Left ventricle myocardium inferior (tissue), 1 donor: ENCODE data around the gene LRRN2. TPM values are rescaled to one million over a fixed set of nuclear protein-coding genes. Genes with fewer than 3 reads are reported as not detected.

ENCODE experiments used
- DNase-seq: peaks from one replicate; pipeline ENCODE4 v3.0.0-alpha.2; 2020
- H3K27ac ChIP-seq: fragments of 200-600 bp; replicated peaks from 2 replicates; pipeline ENCODE4 v1.8.0; 2021
- H3K27me3 ChIP-seq: fragments of 200-600 bp; 2 replicates; pipeline ENCODE4 v1.8.0; 2021; ENCODE audit warnings: low read depth
- H3K36me3 ChIP-seq: fragments of 200-600 bp; 2 replicates; pipeline ENCODE4 v1.8.0; 2021
- H3K4me1 ChIP-seq: fragments of 200-600 bp; 2 replicates; pipeline ENCODE4 v1.8.0; 2021
- H3K4me3 ChIP-seq: fragments of 200-600 bp; 2 replicates; pipeline ENCODE4 v1.8.0; 2021; ENCODE audit warnings: mild to moderate bottlenecking, moderate library complexity
- H3K9me3 ChIP-seq: fragments of 200-600 bp; replicated peaks from 2 replicates; pipeline ENCODE4 v1.8.0; 2021
- intact Hi-C: fragments of 100-400 bp; cut with micrococcal nuclease; formaldehyde crosslinking; loops from one replicate; pipeline ENCODE4 v1.11.0; 2022
- total RNA-seq: library from RNA; stranded (reverse); fragmentation: NEBNext Ultra II Directional; extraction: Animal tissue kit (Norgen Biotek cat#: 25700); gene quantifications from one replicate; pipeline ENCODE4 v1.2.1, GENCODE V29; 2021
- TF ChIP-seq, protein P1 (sequence below): fragments of 200-600 bp; IDR thresholded peaks from 2 replicates; pipeline ENCODE4 v1.8.0; 2021; ENCODE audit warnings: antibody characterized with exemption, mild to moderate bottlenecking, borderline replicate concordance
- donor health status: DM: no; HTN: yes; CAD: no; lungs with severe emphysema.

LRRN2 gene
- total RNA-seq, 1 donor from 2014 or later, result 1.4 TPM

DNA sequence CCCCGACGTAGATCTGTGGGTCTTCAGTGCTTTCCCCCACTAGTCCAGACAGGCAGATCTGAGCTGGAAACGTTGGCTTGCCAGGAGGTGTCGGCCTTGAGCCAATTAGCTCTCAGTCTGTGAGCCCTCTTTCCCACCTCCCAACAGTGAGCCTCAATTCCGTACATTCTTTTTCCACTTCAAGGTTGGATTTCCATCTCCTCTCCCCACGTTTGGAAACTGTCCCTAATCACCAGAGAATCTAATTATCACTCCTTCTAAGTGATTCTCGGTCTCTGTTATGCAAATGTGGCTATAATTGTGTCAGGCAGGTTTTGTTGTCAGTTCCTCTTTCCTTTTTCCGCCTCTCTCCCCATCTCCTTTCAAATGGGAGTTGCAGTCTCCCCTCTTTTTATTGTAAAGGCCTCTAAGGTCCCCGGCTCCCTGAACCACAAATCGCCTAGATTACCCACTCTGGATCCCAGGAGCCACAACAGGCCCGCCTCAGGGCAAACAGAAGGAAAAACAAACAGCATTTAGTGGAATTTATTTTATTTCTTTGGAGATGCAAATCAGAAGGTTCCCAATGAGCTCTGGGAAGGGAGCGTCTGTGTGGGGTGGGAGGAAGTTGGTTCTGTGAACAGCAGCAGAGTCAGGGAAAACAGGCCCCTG is 29.4 kb upstream of the LRRN2 start:
- H3K27me3 ChIP-seq, result peaks cover 95% of the 10 kb centered on the region

GRCh38 chr1:204714194-204714860 is 28.8 kb upstream of the LRRN2 start:
- peaks cover 96% of the 10 kb centered on the region for H3K27me3 ChIP-seq
- H3K4me1 ChIP-seq, result peaks cover 15% of the 10 kb centered on the region
- H3K36me3 ChIP-seq, result no peaks in the 10 kb centered on the region
- intact Hi-C loops, result no loop called here
- H3K27ac ChIP-seq, result no peak overlapping the region
- TF ChIP-seq, protein P1, sequence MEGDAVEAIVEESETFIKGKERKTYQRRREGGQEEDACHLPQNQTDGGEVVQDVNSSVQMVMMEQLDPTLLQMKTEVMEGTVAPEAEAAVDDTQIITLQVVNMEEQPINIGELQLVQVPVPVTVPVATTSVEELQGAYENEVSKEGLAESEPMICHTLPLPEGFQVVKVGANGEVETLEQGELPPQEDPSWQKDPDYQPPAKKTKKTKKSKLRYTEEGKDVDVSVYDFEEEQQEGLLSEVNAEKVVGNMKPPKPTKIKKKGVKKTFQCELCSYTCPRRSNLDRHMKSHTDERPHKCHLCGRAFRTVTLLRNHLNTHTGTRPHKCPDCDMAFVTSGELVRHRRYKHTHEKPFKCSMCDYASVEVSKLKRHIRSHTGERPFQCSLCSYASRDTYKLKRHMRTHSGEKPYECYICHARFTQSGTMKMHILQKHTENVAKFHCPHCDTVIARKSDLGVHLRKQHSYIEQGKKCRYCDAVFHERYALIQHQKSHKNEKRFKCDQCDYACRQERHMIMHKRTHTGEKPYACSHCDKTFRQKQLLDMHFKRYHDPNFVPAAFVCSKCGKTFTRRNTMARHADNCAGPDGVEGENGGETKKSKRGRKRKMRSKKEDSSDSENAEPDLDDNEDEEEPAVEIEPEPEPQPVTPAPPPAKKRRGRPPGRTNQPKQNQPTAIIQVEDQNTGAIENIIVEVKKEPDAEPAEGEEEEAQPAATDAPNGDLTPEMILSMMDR, result no peak
- H3K9me3 ChIP-seq, result peaks cover 1% of the 10 kb centered on the region
- no peak for DNase-seq
- no peak overlapping the region for H3K4me3 ChIP-seq

More for the DNA sequence above, 29.4 kb upstream of the LRRN2 start:
- TF ChIP-seq, protein P1, result no peak
- Histone ChIP-seq H3K9me3 (peaks cover 5% of the 10 kb centered on the region), H3K4me1 (peaks cover 15% of the 10 kb centered on the region), H3K27ac (no peak overlapping the region), H3K36me3 (no peaks in the 10 kb centered on the region), H3K4me3 (no peak overlapping the region)
- intact Hi-C loops, result no loop called here
- no peak for DNase-seq

- Histone ChIP-seq H3K27me3 (peaks cover 100% of the 10 kb centered on the region), H3K4me3 (no peak overlapping the region), H3K36me3 (no peaks in the 10 kb centered on the region), H3K4me1 (peaks cover 15% of the 10 kb centered on the region), H3K9me3 (no peaks in the 10 kb centered on the region), H3K27ac (no peak overlapping the region)
- TF ChIP-seq, protein P1, result no peak
- intact Hi-C loops, result no loop called here
- no peak for DNase-seq
Observed at GRCh38 chr1:204713541-204713940, 28.0 kb upstream of the LRRN2 start.

DNA sequence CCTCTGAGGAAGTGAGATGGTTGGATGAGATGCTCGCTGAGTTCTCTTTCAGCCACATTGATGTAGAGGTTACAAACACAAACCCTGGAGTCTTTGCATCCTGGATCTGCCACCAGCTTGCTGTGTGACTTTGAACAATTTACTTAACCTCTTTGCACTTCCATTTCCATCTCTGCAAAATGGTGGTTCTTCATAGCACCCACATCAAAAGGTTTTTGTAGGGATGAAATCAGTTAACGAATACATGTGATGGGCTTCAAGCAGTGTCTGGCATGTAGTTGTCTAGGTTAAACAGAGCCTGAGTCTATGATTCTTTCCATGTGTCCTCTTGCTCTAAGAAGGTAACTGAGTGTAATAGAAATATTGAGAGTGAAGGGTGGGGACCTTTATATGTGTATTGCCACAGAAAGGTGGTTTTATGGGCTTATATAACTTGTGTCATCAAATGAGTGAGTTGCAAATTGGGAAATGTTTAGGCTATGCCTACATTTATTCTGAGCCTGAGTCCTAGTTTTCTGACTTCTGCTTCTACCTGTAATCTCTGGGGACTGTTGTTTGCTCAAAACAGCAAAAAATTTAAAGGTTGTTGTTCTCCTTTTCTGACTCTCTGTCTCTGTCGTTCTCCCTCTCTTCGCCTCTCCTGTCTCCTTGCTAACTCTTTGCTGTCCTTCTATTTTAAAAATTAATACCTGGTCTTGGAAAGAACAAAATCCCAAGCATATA is 27.3 kb upstream of the LRRN2 start:
- no peaks in the 10 kb centered on the region for H3K36me3 ChIP-seq
- intact Hi-C loops, result no loop called here
- H3K27ac ChIP-seq, result no peak overlapping the region
- H3K27me3 ChIP-seq, result peaks cover 100% of the 10 kb centered on the region
- no peak overlapping the region for H3K4me3 ChIP-seq
- DNase-seq, result no peak
- H3K9me3 ChIP-seq, result no peaks in the 10 kb centered on the region
- H3K4me1 ChIP-seq, result peaks cover 15% of the 10 kb centered on the region
- TF ChIP-seq, protein P1, result no peak

GRCh38 chr1:204711947-204712701 is 26.6 kb upstream of the LRRN2 start:
- peak overlapping the region; percentile 15 for H3K4me3 ChIP-seq
- intact Hi-C loops, result no loop called here
- H3K27ac ChIP-seq, result no peak overlapping the region
- no peaks in the 10 kb centered on the region for H3K9me3 ChIP-seq
- DNase-seq, result peak; percentile 32
- no peaks in the 10 kb centered on the region for H3K36me3 ChIP-seq
- H3K4me1 ChIP-seq, result peaks cover 15% of the 10 kb centered on the region
- H3K27me3 ChIP-seq, result peaks cover 100% of the 10 kb centered on the region
- TF ChIP-seq, protein P1, result no peak
